Amygdala (tissue), 56 donors: Measurements from ENCODE around the gene CTXN1.

Experiments used
- DNase-seq, 56 donors: peaks; one replicate each; lab custom pipeline; 2025; lab: John Stamatoyannopoulos, UW

Gene CTXN1

GRCh38 chr19:7883105-7883504 is 42.8 kb downstream of the CTXN1 start:
- DNase-seq = no peak

GRCh38 chr19:7881910-7882309 is 44.0 kb downstream of the CTXN1 start:
- no peak for DNase-seq

- no peak for DNase-seq
Observed at GRCh38 chr19:7879836-7880235, 46.1 kb downstream of the CTXN1 start.

GRCh38 chr19:7879111-7879807 is 46.7 kb downstream of the CTXN1 start:
- no peak for DNase-seq

- no peak for DNase-seq
Observed at GRCh38 chr19:7877249-7877836, 48.6 kb downstream of the CTXN1 start.

GRCh38 chr19:7874897-7875273 is 51.0 kb downstream of the CTXN1 start:
- DNase-seq = no peak
